Kidney (tissue), 14 donors: ENCODE measurements around the gene C3orf22. TPM values are rescaled to one million over a fixed set of nuclear protein-coding genes. Genes with fewer than 3 reads are reported as not detected.

Experiments used
- DNase-seq, 5 donors: peaks; one replicate each; pipeline ENCODE4 v3.0.0-alpha.2; 2013 to 2020
- FAIRE-seq: peaks from 2 replicates; lab custom pipeline; 2012; peaks lifted over from hg19 to GRCh38; lab: Jason Lieb, UNC
- H3K27ac ChIP-seq, 2 donors: one replicate each; pipeline ENCODE4 v1.7.0; 2013; ENCODE audit warnings: low read depth in 2 of 2, low read length in 2 of 2, inconsistent platforms in 1 of 2
- H3K27me3 ChIP-seq: one replicate; pipeline ENCODE4 v1.7.1; 2013; ENCODE audit warnings: low read length, inconsistent platforms; ENCODE audit not compliant: control insufficient read depth, insufficient read depth
- H3K36me3 ChIP-seq, 3 donors: one replicate each; pipeline versions ENCODE4 v1.7.0 to v1.7.1; 2013; ENCODE audit warnings: low read length in 3 of 3, control low read depth in 1 of 3, inconsistent platforms in 1 of 3; ENCODE audit not compliant: insufficient read depth in 3 of 3, control insufficient read depth in 2 of 3
- H3K4me1 ChIP-seq, 3 donors: one replicate each; pipeline versions ENCODE4 v1.7.0 to v1.7.1; 2013; ENCODE audit warnings: low read length in 3 of 3, inconsistent platforms in 1 of 3, low read depth in 1 of 3; ENCODE audit not compliant: control insufficient read depth in 2 of 3, insufficient read depth in 2 of 3
- H3K4me3 ChIP-seq, 3 donors: one replicate each; pipeline versions ENCODE4 v1.7.0 to v1.8.1; 2013; ENCODE audit warnings: low read length in 3 of 3, control low read depth in 1 of 3, inconsistent platforms in 1 of 3
- H3K9ac ChIP-seq, 3 donors: one replicate each; pipeline versions ENCODE4 v1.7.0 to v1.7.1; 2013; ENCODE audit warnings: low read length in 3 of 3, control low read depth in 1 of 3, inconsistent platforms in 1 of 3
- H3K9me3 ChIP-seq, 3 donors: one replicate each; pipeline versions ENCODE4 v1.7.0 to v1.7.1; 2013; ENCODE audit warnings: low read length in 3 of 3, control low read depth in 1 of 3, inconsistent platforms in 1 of 3; ENCODE audit not compliant: control insufficient read depth in 2 of 3, insufficient read depth in 1 of 3
- CTCF ChIP-seq: IDR thresholded peaks from 3 replicates; pipeline ENCODE4 v1.5.1; 2012; ENCODE audit warnings: mild to moderate bottlenecking, moderate library complexity, borderline replicate concordance; ENCODE audit not compliant: insufficient read depth; ENCODE audit errors: extremely low read depth
- intact Hi-C: fragments of 100-400 bp; cut with DNase I; formaldehyde crosslinking; loops from one replicate; pipeline ENCODE4 v1.11.1; 2022
- polyA plus RNA-seq: library from polyadenylated mRNA; stranded (reverse); fragments of 350-450 nt; fragmentation: Illumina TruSeq; extraction: RNeasy Lipid Tissue Mini Kit (QIAGEN cat#74804); gene quantifications from one replicate; pipeline ENCODE4 v1.2.3, GENCODE V29; 2014; ENCODE audit warnings: low read depth, low replicate concordance; ENCODE audit not compliant: insufficient read depth
- total RNA-seq: library from RNA; stranded (reverse); fragmentation: NEBNext Ultra II Directional; extraction: Animal tissue kit (Norgen Biotek cat#: 25700); gene quantifications from one replicate; pipeline ENCODE4 v1.2.1, GENCODE V29; 2021
- donor health status: control.
- donor health status: control.
- donor health status: control.
- donor health status: control.
- donor health status: control.
- donor health status: DM: yes; HTN: yes; CAD: no.
- donor health status: Normal renal cell carcinoma (clear cell type).

C3orf22 gene
- total and polyA plus RNA-seq, 2 donors from 2014 or later = not detected

- Histone ChIP-seq H3K36me3 (no peaks in the 10 kb centered on the region), H3K27me3 (peaks cover 5% of the 10 kb centered on the region), H3K27ac (no peak overlapping the region), H3K9ac (no peak overlapping the region), H3K9me3 (no peaks in the 10 kb centered on the region), H3K4me3 (no peak overlapping the region), H3K4me1 (peaks cover 0 to 3% (median 3%) of the 10 kb centered on the region in 3 donors)
- FAIRE-seq (no peak), DNase-seq (no peak)
- intact Hi-C loops = no loop called here
- no peak for TF ChIP-seq CTCF
These were observed 19.8 kb downstream of the C3orf22 start for GRCh38 chr3:126538966-126539365.

- DNase-seq (peak in 2 of 5 donors; percentile 13 to 63), FAIRE-seq (no peak)
- no peak overlapping the region for H3K4me3 ChIP-seq
- no peak overlapping the region for H3K9ac ChIP-seq
- intact Hi-C loops = no loop called here
- H3K4me1 ChIP-seq = peaks cover 0 to 3% (median 3%) of the 10 kb centered on the region in 3 donors
- H3K27me3 ChIP-seq = peaks cover 5% of the 10 kb centered on the region
- no peak for TF ChIP-seq CTCF
- H3K27ac ChIP-seq = no peak overlapping the region
- no peaks in the 10 kb centered on the region for H3K9me3 ChIP-seq
- no peaks in the 10 kb centered on the region for H3K36me3 ChIP-seq
These were observed 20.4 kb downstream of the C3orf22 start for GRCh38 chr3:126538316-126538715.

GRCh38 chr3:126537730-126538281 lies 20.9 kb downstream of the C3orf22 start:
- TF ChIP-seq CTCF = no peak
- DNase-seq = peak in 2 of 5 donors; percentile 17 to 45
- Histone ChIP-seq H3K27me3 (peaks cover 5% of the 10 kb centered on the region), H3K9me3 (no peaks in the 10 kb centered on the region), H3K27ac (no peak overlapping the region), H3K4me1 (peaks cover 0 to 3% (median 3%) of the 10 kb centered on the region in 3 donors), H3K9ac (no peak overlapping the region), H3K36me3 (no peaks in the 10 kb centered on the region), H3K4me3 (no peak overlapping the region)
- intact Hi-C loops = no loop called here
- no peak for FAIRE-seq
